ENCODE results near the gene TP53BP1.

The TP53BP1 gene

GRCh38 chr15:43390723-43391122 is 102.2 kb downstream of the TP53BP1 start:
- H3K4me3 ChIP-seq (ENCODE audit: severe bottlenecking) = no peak overlapping the region
- ATAC-seq (ENCODE audit: low read depth) = peak; percentile 42; the same call in 1 of the 3 replicates
- H3K36me3 ChIP-seq (ENCODE audit: low read depth) = peaks cover 71% of the 10 kb centered on the region
- H3K4me1 ChIP-seq (ENCODE audit: insufficient read depth, poor library complexity, severe bottlenecking) = no peaks in the 10 kb centered on the region
- no peak overlapping the region for H3K27ac ChIP-seq (ENCODE audit: poor library complexity, severe bottlenecking)
- no peaks in the 10 kb centered on the region for H3K27me3 ChIP-seq (ENCODE audit: insufficient read depth, poor library complexity, severe bottlenecking)
- no peaks in the 10 kb centered on the region for H3K9me3 ChIP-seq (ENCODE audit: severe bottlenecking)
- TF ChIP-seq CTCF (IDR thresholded peaks at IDR 0.05; ENCODE audit: poor library complexity, severe bottlenecking) = no peak
- no peak for DNase-seq (ENCODE audit: low spot score)

GRCh38 chr15:43383070-43383469 is 109.9 kb downstream of the TP53BP1 start:
- Histone ChIP-seq H3K9me3 (ENCODE audit: severe bottlenecking) (no peaks in the 10 kb centered on the region), H3K4me1 (ENCODE audit: insufficient read depth, poor library complexity, severe bottlenecking) (no peaks in the 10 kb centered on the region), H3K36me3 (ENCODE audit: low read depth) (peaks cover 89% of the 10 kb centered on the region), H3K27me3 (ENCODE audit: insufficient read depth, poor library complexity, severe bottlenecking) (no peaks in the 10 kb centered on the region), H3K27ac (ENCODE audit: poor library complexity, severe bottlenecking) (no peak overlapping the region), H3K4me3 (ENCODE audit: severe bottlenecking) (no peak overlapping the region)
- no peak for TF ChIP-seq CTCF (IDR thresholded peaks at IDR 0.05; ENCODE audit: poor library complexity, severe bottlenecking)
- DNase-seq (ENCODE audit: low spot score) (no peak), ATAC-seq (ENCODE audit: low read depth) (no peak)

GRCh38 chr15:43382310-43382709 is 110.6 kb downstream of the TP53BP1 start:
- no peaks in the 10 kb centered on the region for H3K4me1 ChIP-seq (ENCODE audit: insufficient read depth, poor library complexity, severe bottlenecking)
- H3K9me3 ChIP-seq (ENCODE audit: severe bottlenecking) = no peaks in the 10 kb centered on the region
- no peak overlapping the region for H3K4me3 ChIP-seq (ENCODE audit: severe bottlenecking)
- no peaks in the 10 kb centered on the region for H3K27me3 ChIP-seq (ENCODE audit: insufficient read depth, poor library complexity, severe bottlenecking)
- TF ChIP-seq CTCF (IDR thresholded peaks at IDR 0.05; ENCODE audit: poor library complexity, severe bottlenecking) = no peak
- ATAC-seq (ENCODE audit: low read depth) (no peak), DNase-seq (ENCODE audit: low spot score) (no peak)
- no peak overlapping the region for H3K27ac ChIP-seq (ENCODE audit: poor library complexity, severe bottlenecking)
- H3K36me3 ChIP-seq (ENCODE audit: low read depth) = peaks cover 89% of the 10 kb centered on the region

GRCh38 chr15:43378601-43379000 is 114.4 kb downstream of the TP53BP1 start:
- no peak for ATAC-seq (ENCODE audit: low read depth)
- H3K4me1 ChIP-seq (ENCODE audit: insufficient read depth, poor library complexity, severe bottlenecking) = no peaks in the 10 kb centered on the region
- TF ChIP-seq CTCF (IDR thresholded peaks at IDR 0.05; ENCODE audit: poor library complexity, severe bottlenecking) = no peak

GRCh38 chr15:43376017-43376705 is 116.8 kb downstream of the TP53BP1 start:
- H3K36me3 ChIP-seq (ENCODE audit: low read depth) = peaks cover 75% of the 10 kb centered on the region
- no peak overlapping the region for H3K4me3 ChIP-seq (ENCODE audit: severe bottlenecking)
- H3K27me3 ChIP-seq (ENCODE audit: insufficient read depth, poor library complexity, severe bottlenecking) = no peaks in the 10 kb centered on the region
- ATAC-seq (ENCODE audit: low read depth) (peak; percentile 46; the same call in 2 of the 3 replicates), DNase-seq (ENCODE audit: low spot score) (no peak)
- H3K4me1 ChIP-seq (ENCODE audit: insufficient read depth, poor library complexity, severe bottlenecking) = peaks cover 13% of the 10 kb centered on the region
- TF ChIP-seq CTCF (IDR thresholded peaks at IDR 0.05; ENCODE audit: poor library complexity, severe bottlenecking) = peak; percentile 97
- no peaks in the 10 kb centered on the region for H3K9me3 ChIP-seq (ENCODE audit: severe bottlenecking)
- H3K27ac ChIP-seq (ENCODE audit: poor library complexity, severe bottlenecking) = no peak overlapping the region

More at GRCh38 chr15:43378601-43379000, 114.4 kb downstream of the TP53BP1 start:
- no peak overlapping the region for H3K4me3 ChIP-seq (ENCODE audit: severe bottlenecking)
- H3K27me3 ChIP-seq (ENCODE audit: insufficient read depth, poor library complexity, severe bottlenecking) = no peaks in the 10 kb centered on the region
- H3K9me3 ChIP-seq (ENCODE audit: severe bottlenecking) = no peaks in the 10 kb centered on the region
- DNase-seq (ENCODE audit: low spot score) = no peak
- H3K27ac ChIP-seq (ENCODE audit: poor library complexity, severe bottlenecking) = no peak overlapping the region
- H3K36me3 ChIP-seq (ENCODE audit: low read depth) = peaks cover 86% of the 10 kb centered on the region

Data from RWPE2 (cell line).